IMR-90 (cell line): ENCODE data around the gene DLG5. TPM values are rescaled to one million over a fixed set of nuclear protein-coding genes. Genes with fewer than 3 reads are reported as not detected.

ENCODE experiments used
- ATAC-seq: fragments of 200-7000 bp; cut with Tn5 transposase; 2 replicates; pipeline ENCODE4 v1.9.1; 2020; ENCODE audit warnings: low read depth, mild to moderate bottlenecking, moderate library complexity
- BruUV-seq: library from RNA; stranded (reverse); fragments of 400-500 nt; replicated peaks from 2 replicates; lab custom pipeline; 2021; lab: Mats Ljungman, UMichigan
- CTCF ChIA-PET: fragments of 300-600 bp; formaldehyde crosslinking; extraction: SDS; loops from one replicate; lab custom pipeline; 2021; ENCODE audit warnings: antibody characterized with exemption; lab: Yijun Ruan, JAX
- POLR2A ChIA-PET: fragments of 300-600 bp; sonication (Branson Sonifier 250); formaldehyde crosslinking; loops from one replicate; lab custom pipeline; 2022; ENCODE audit warnings: antibody characterized with exemption; ENCODE audit not compliant: unreplicated experiment; lab: Charles Lee
- DNase-seq: peaks from one replicate; pipeline ENCODE4 v3.0.0; 2013
- H2AFZ ChIP-seq: replicated peaks from 2 replicates; pipeline ENCODE3; 2013; ENCODE audit warnings: low read length, mild to moderate bottlenecking; ENCODE audit not compliant: poor library complexity
- H2AK5ac ChIP-seq: 2 replicates; pipeline ENCODE4 v1.6.1; 2013; ENCODE audit warnings: low read depth, low read length, inconsistent platforms
- H2AK9ac ChIP-seq: replicated peaks from 2 replicates; pipeline ENCODE3; 2013; ENCODE audit warnings: mild to moderate bottlenecking, low read depth, low read length, moderate library complexity; ENCODE audit not compliant: poor library complexity
- H2BK120ac ChIP-seq: 2 replicates; pipeline ENCODE4 v1.6.1; 2013; ENCODE audit warnings: low read depth, low read length, inconsistent platforms
- H2BK15ac ChIP-seq: 3 replicates; pipeline ENCODE4 v1.6.1; 2013; ENCODE audit warnings: low read depth, low read length, inconsistent platforms
- H2BK20ac ChIP-seq: 2 replicates; pipeline ENCODE4 v1.6.1; 2013; ENCODE audit warnings: low read depth, mild to moderate bottlenecking, inconsistent platforms, low read length, moderate library complexity
- H2BK5ac ChIP-seq: 2 replicates; pipeline ENCODE4 v1.6.1; 2013; ENCODE audit warnings: mild to moderate bottlenecking, low read depth, low read length, inconsistent platforms; ENCODE audit not compliant: poor library complexity, severe bottlenecking
- H3K14ac ChIP-seq: replicated peaks from 2 replicates; pipeline ENCODE4 v1.6.1; 2013; ENCODE audit warnings: low read depth, low read length, inconsistent platforms
- H3K18ac ChIP-seq: 2 replicates; pipeline ENCODE4 v1.6.1; 2013; ENCODE audit warnings: low read depth, low read length, control low read depth
- H3K23ac ChIP-seq: 2 replicates; pipeline ENCODE4 v1.6.1; 2013; ENCODE audit warnings: low read depth, low read length, inconsistent platforms
- H3K27ac ChIP-seq: 2 replicates; pipeline ENCODE4 v1.5.1; 2013; ENCODE audit warnings: mild to moderate bottlenecking, control low read depth, low read length; ENCODE audit not compliant: insufficient read depth
- H3K27me3 ChIP-seq: 2 replicates; pipeline ENCODE4 v1.6.1; 2013; ENCODE audit warnings: low read length; ENCODE audit not compliant: control insufficient read depth, insufficient read depth
- H3K36me3 ChIP-seq: 2 replicates; pipeline ENCODE4 v1.6.1; 2013; ENCODE audit warnings: low read length, mixed read lengths; ENCODE audit not compliant: control insufficient read depth, insufficient read depth
- H3K4ac ChIP-seq: 2 replicates; pipeline ENCODE4 v1.6.1; 2013; ENCODE audit warnings: low read depth, low read length, inconsistent platforms
- H3K4me1 ChIP-seq: 2 replicates; pipeline ENCODE4 v1.6.1; 2013; ENCODE audit warnings: low read length, mixed read lengths; ENCODE audit not compliant: control insufficient read depth, insufficient read depth
- H3K4me2 ChIP-seq: 2 replicates; pipeline ENCODE4 v1.6.1; 2013; ENCODE audit warnings: low read depth, mild to moderate bottlenecking, control low read depth, low read length, moderate library complexity
- H3K4me3 ChIP-seq: 2 replicates; pipeline ENCODE4 v1.5.1; 2013; ENCODE audit warnings: low read depth, mild to moderate bottlenecking, control low read depth, low read length, moderate library complexity; ENCODE audit not compliant: insufficient read depth
- H3K56ac ChIP-seq: 2 replicates; pipeline ENCODE4 v1.6.1; 2013; ENCODE audit warnings: low read length, inconsistent platforms; ENCODE audit not compliant: insufficient read depth; ENCODE audit errors: extremely low read depth
- H3K79me1 ChIP-seq, 2 experiments: 2 replicates each; pipeline ENCODE4 v1.6.1; 2013; ENCODE audit warnings: low read length in 2 of 2, inconsistent platforms in 1 of 2, low read depth in 1 of 2
- H3K9ac ChIP-seq: 2 replicates; pipeline ENCODE4 v1.6.1; 2013; ENCODE audit warnings: low read depth, low read length, control low read depth
- H3K9me1 ChIP-seq: 2 replicates; pipeline ENCODE4 v1.6.1; 2013; ENCODE audit warnings: low read length, inconsistent platforms; ENCODE audit not compliant: insufficient read depth
- H3K9me3 ChIP-seq: 2 replicates; pipeline ENCODE4 v1.6.1; 2013; ENCODE audit warnings: low read length; ENCODE audit not compliant: control insufficient read depth, insufficient read depth
- H4K20me1 ChIP-seq: 2 replicates; pipeline ENCODE4 v1.6.1; 2013; ENCODE audit warnings: low read length, inconsistent platforms; ENCODE audit not compliant: insufficient read depth
- H4K5ac ChIP-seq: 2 replicates; pipeline ENCODE4 v1.6.1; 2013; ENCODE audit warnings: mild to moderate bottlenecking, low read depth, low read length, control low read depth
- H4K8ac ChIP-seq, 2 experiments: 2 replicates each; pipeline ENCODE4 v1.6.1; 2013; ENCODE audit warnings: low read depth in 2 of 2, low read length in 2 of 2, control low read depth in 1 of 2, inconsistent platforms in 1 of 2
- H4K91ac ChIP-seq: 2 replicates; pipeline ENCODE4 v1.6.1; 2013; ENCODE audit warnings: low read depth, low read length, inconsistent platforms; ENCODE audit not compliant: insufficient read depth
- BHLHE40 ChIP-seq: fragments of 150-350 bp; IDR thresholded peaks from 2 replicates; pipeline ENCODE4 v1.6.1; 2016; ENCODE audit warnings: mild to moderate bottlenecking, low read depth, low read length
- CEBPB ChIP-seq: IDR thresholded peaks from 2 replicates; pipeline ENCODE4 v1.6.1; 2012; ENCODE audit warnings: low read depth, low read length, improper control_type of control experiment
- CHD1 ChIP-seq: IDR thresholded peaks from 2 replicates; pipeline ENCODE4 v1.6.1; 2012; ENCODE audit warnings: low read depth, low read length, improper control_type of control experiment
- FOS ChIP-seq: fragments of 150-350 bp; IDR thresholded peaks from 2 replicates; pipeline ENCODE4 v1.6.1; 2016; ENCODE audit warnings: low read depth, low read length
- MAFK ChIP-seq: IDR thresholded peaks from 2 replicates; pipeline ENCODE4 v1.6.1; 2012; ENCODE audit warnings: low read depth, low read length, improper control_type of control experiment
- MAZ ChIP-seq: IDR thresholded peaks from 2 replicates; pipeline ENCODE4 v1.6.1; 2012; ENCODE audit warnings: low read depth, mild to moderate bottlenecking, low read length, improper control_type of control experiment, moderate library complexity, borderline replicate concordance
- MXI1 ChIP-seq: IDR thresholded peaks from 2 replicates; pipeline ENCODE4 v1.6.1; 2012; ENCODE audit warnings: low read depth, mild to moderate bottlenecking, low read length, moderate library complexity, borderline replicate concordance
- NFE2L2 ChIP-seq: fragments of 150-350 bp; IDR thresholded peaks from 2 replicates; pipeline ENCODE4 v1.6.1; 2016; ENCODE audit warnings: low read depth, mild to moderate bottlenecking, low read length
- POLR2A ChIP-seq: IDR thresholded peaks from 2 replicates; pipeline ENCODE4 v1.6.1; 2012; ENCODE audit warnings: mild to moderate bottlenecking, low read depth, low read length
- RAD21 ChIP-seq: IDR thresholded peaks from 2 replicates; pipeline ENCODE4 v1.6.1; 2012; ENCODE audit warnings: low read length, improper control_type of control experiment
- RCOR1 ChIP-seq: IDR thresholded peaks from 2 replicates; pipeline ENCODE4 v1.6.1; 2012; ENCODE audit warnings: mild to moderate bottlenecking, low read length, improper control_type of control experiment; ENCODE audit not compliant: insufficient replicate concordance
- RFX5 ChIP-seq: IDR thresholded peaks from 2 replicates; pipeline ENCODE4 v1.8.0; 2012; ENCODE audit warnings: low read depth, mild to moderate bottlenecking, low read length, moderate library complexity
- SMC3 ChIP-seq: fragments of 150-350 bp; IDR thresholded peaks from 2 replicates; pipeline ENCODE4 v1.6.1; 2016; ENCODE audit warnings: low read depth, mild to moderate bottlenecking, antibody characterized with exemption, low read length, moderate library complexity
- WGBS, 2 experiments: methylation state at CpG; one replicate each; pipeline versions ENCODE4 v1.1.5 to v1.1.7; 2013; ENCODE audit warnings: missing lambda C conversion rate in 2 of 2; ENCODE audit not compliant: insufficient read length in 1 of 2; ENCODE audit errors: extremely low coverage in 2 of 2; 5-methylcytosine and 5-hydroxymethylcytosine counted together
- dilution Hi-C: fragments of 300-500 bp; cut with HindIII; formaldehyde crosslinking; loops from one replicate; pipeline ENCODE4 v1.14.3; 2018; ENCODE audit warnings: low sequenced_read_pairs; ENCODE audit not compliant: unreplicated experiment
- in situ Hi-C: fragments of 300-500 bp; cut with MboI; formaldehyde crosslinking; loops from 3 replicates; pipeline ENCODE4 v1.14.3; 2019; ENCODE audit warnings: low sequenced_read_pairs, inconsistent platforms, mixed read lengths
- intact Hi-C: fragments of 100-400 bp; cut with micrococcal nuclease; formaldehyde crosslinking; loops from 2 replicates; pipeline ENCODE4 v1.10.0; 2022
- polyA plus RNA-seq, 3 experiments: library from polyadenylated mRNA; depleted of rRNA; stranded (reverse); fragments of >200 nt; gene quantifications; 2 replicates each; pipeline ENCODE4 v1.2.3, GENCODE V29; 2012; ENCODE audit warnings: low replicate concordance in 1 of 3
- total RNA-seq: library from RNA; depleted of rRNA; stranded (reverse); fragments of >200 nt; gene quantifications from 2 replicates; pipeline ENCODE4 v1.2.3, GENCODE V29; 2012
- TF ChIP-seq, protein P1 (sequence below): conservative IDR thresholded peaks from 2 replicates; pipeline ENCODE4 v1.5.1; 2012; ENCODE audit warnings: mild to moderate bottlenecking, low read depth, low read length, improper control_type of control experiment
- TF ChIP-seq, protein P2 (sequence below): fragments of 150-350 bp; IDR thresholded peaks from 2 replicates; pipeline ENCODE4 v1.6.1; 2016; ENCODE audit warnings: low read depth, mild to moderate bottlenecking, low read length, moderate library complexity, borderline replicate concordance
- TF ChIP-seq, protein P3 (sequence below): fragments of 150-350 bp; IDR thresholded peaks from 2 replicates; pipeline ENCODE4 v1.6.1; 2017; ENCODE audit warnings: mild to moderate bottlenecking, antibody characterized with exemption, low read length, low read depth

DLG5 gene
- total and polyA plus RNA-seq, 2 of the 4 experiments (the other 2 are of a cell fraction): 12.7 to 28.7 TPM

DNA sequence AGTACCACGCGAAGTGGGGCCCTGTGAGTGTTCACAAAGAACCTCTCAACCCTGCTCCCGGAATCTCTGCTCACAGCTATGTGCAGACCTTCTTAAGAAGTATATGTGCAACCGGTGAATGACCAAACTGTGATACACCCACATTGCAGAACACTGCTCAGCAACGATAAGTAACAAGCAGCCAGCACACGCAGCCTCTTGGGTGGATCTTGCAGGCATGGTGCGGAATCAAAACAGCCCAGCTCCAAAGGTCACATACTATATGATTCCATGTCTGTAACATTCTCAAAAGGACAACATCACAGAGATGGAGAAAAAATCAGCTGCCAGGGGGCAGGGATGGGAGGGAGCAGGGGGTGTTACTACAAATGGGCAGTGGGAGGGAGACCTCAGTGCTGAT lies 101.6 kb downstream of the DLG5 start:
- H2BK15ac ChIP-seq: no peak overlapping the region
- intact Hi-C loops (no loop called here), dilution Hi-C loops (no loop called here), in situ Hi-C loops (no loop called here)
- no peak overlapping the region for H2AK9ac ChIP-seq
- TF ChIP-seq POLR2A (no peak), MAZ (no peak), NFE2L2 (no peak), FOS (no peak), MAFK (no peak), RCOR1 (no peak), SMC3 (no peak), RFX5 (no peak), RAD21 (no peak), MXI1 (no peak), CEBPB (no peak), CHD1 (no peak), BHLHE40 (no peak)
- TF ChIP-seq, protein P1, sequence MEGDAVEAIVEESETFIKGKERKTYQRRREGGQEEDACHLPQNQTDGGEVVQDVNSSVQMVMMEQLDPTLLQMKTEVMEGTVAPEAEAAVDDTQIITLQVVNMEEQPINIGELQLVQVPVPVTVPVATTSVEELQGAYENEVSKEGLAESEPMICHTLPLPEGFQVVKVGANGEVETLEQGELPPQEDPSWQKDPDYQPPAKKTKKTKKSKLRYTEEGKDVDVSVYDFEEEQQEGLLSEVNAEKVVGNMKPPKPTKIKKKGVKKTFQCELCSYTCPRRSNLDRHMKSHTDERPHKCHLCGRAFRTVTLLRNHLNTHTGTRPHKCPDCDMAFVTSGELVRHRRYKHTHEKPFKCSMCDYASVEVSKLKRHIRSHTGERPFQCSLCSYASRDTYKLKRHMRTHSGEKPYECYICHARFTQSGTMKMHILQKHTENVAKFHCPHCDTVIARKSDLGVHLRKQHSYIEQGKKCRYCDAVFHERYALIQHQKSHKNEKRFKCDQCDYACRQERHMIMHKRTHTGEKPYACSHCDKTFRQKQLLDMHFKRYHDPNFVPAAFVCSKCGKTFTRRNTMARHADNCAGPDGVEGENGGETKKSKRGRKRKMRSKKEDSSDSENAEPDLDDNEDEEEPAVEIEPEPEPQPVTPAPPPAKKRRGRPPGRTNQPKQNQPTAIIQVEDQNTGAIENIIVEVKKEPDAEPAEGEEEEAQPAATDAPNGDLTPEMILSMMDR: no peak
- TF ChIP-seq, protein P2, sequence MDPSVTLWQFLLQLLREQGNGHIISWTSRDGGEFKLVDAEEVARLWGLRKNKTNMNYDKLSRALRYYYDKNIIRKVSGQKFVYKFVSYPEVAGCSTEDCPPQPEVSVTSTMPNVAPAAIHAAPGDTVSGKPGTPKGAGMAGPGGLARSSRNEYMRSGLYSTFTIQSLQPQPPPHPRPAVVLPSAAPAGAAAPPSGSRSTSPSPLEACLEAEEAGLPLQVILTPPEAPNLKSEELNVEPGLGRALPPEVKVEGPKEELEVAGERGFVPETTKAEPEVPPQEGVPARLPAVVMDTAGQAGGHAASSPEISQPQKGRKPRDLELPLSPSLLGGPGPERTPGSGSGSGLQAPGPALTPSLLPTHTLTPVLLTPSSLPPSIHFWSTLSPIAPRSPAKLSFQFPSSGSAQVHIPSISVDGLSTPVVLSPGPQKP: no peak
- TF ChIP-seq, protein P3, sequence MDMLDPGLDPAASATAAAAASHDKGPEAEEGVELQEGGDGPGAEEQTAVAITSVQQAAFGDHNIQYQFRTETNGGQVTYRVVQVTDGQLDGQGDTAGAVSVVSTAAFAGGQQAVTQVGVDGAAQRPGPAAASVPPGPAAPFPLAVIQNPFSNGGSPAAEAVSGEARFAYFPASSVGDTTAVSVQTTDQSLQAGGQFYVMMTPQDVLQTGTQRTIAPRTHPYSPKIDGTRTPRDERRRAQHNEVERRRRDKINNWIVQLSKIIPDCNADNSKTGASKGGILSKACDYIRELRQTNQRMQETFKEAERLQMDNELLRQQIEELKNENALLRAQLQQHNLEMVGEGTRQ: no peak
- no peaks in the 10 kb centered on the region for H3K9me3 ChIP-seq
- no peak overlapping the region for H3K14ac ChIP-seq
- H3K4me1 ChIP-seq: no peaks in the 10 kb centered on the region
- H2BK120ac ChIP-seq: no peak overlapping the region
- H4K20me1 ChIP-seq: 0 out of 2 replicates have a peak, but pooled peaks cover 4% of the 10 kb centered on the region
- no peak overlapping the region for H3K4me3 ChIP-seq
- DNase-seq (no peak), ATAC-seq (no peak)
- 0 out of 2 replicates have a peak, but pooled peaks cover 7% of the 10 kb centered on the region for H3K9me1 ChIP-seq
- WGBS, 2 experiments: 91% methylated on average over 4 of the region's 7 CpGs; no CpG with 5 or more reads in 1 of the 2 experiments
- no peak overlapping the region for H4K8ac ChIP-seq
- POLR2A ChIA-PET: no interaction called here
- CTCF ChIA-PET: no interaction called here
- no peak overlapping the region for H3K23ac ChIP-seq
- no peak overlapping the region for H2AK5ac ChIP-seq
- H3K56ac ChIP-seq: no peak overlapping the region
- no peak overlapping the region for H3K4ac ChIP-seq
- BruUV-seq: no TSS peak
- H3K4me2 ChIP-seq: no peak overlapping the region
- H4K5ac ChIP-seq: no peak overlapping the region
- H2BK5ac ChIP-seq: no peak overlapping the region
- no peak overlapping the region for H2BK20ac ChIP-seq
- no peak overlapping the region for H4K91ac ChIP-seq
- H3K27ac ChIP-seq: no peak overlapping the region
- no peak overlapping the region for H2AFZ ChIP-seq
- peaks cover 49% of the 10 kb centered on the region for H3K36me3 ChIP-seq
- H3K9ac ChIP-seq: no peak overlapping the region
- H3K27me3 ChIP-seq: no peaks in the 10 kb centered on the region
- no peak overlapping the region for H3K18ac ChIP-seq
- H3K79me1 ChIP-seq: peaks cover 6 to 14% of the 10 kb centered on the region in 2 experiments
